ES-I3 (cell line): ENCODE results near the gene DLG2.

ENCODE experiments used
- H3K36me3 ChIP-seq: 2 replicates; pipeline ENCODE4 v1.6.1; 2013; ENCODE audit warnings: mild to moderate bottlenecking, low read length, control low read depth, moderate library complexity; ENCODE audit not compliant: insufficient read depth
- H3K4me1 ChIP-seq: 2 replicates; pipeline ENCODE4 v1.6.1; 2013; ENCODE audit warnings: mild to moderate bottlenecking, control low read depth, low read length; ENCODE audit not compliant: insufficient read depth
- H3K9ac ChIP-seq: 2 replicates; pipeline ENCODE4 v1.6.1; 2013; ENCODE audit warnings: low read depth, mild to moderate bottlenecking, low read length, moderate library complexity
- H3K9me3 ChIP-seq: 2 replicates; pipeline ENCODE4 v1.6.1; 2013; ENCODE audit warnings: mild to moderate bottlenecking, low read length, moderate library complexity; ENCODE audit not compliant: control insufficient read depth, insufficient read depth

DLG2 gene

GRCh38 chr11:83681906-83682610 lies 1945.1 kb downstream of the DLG2 start:
- Histone ChIP-seq H3K36me3 (0 out of 2 replicates have a peak, but pooled peaks cover 2% of the 10 kb centered on the region), H3K9me3 (no peaks in the 10 kb centered on the region), H3K9ac (no peak overlapping the region), H3K4me1 (peaks cover 19% of the 10 kb centered on the region)

DNA sequence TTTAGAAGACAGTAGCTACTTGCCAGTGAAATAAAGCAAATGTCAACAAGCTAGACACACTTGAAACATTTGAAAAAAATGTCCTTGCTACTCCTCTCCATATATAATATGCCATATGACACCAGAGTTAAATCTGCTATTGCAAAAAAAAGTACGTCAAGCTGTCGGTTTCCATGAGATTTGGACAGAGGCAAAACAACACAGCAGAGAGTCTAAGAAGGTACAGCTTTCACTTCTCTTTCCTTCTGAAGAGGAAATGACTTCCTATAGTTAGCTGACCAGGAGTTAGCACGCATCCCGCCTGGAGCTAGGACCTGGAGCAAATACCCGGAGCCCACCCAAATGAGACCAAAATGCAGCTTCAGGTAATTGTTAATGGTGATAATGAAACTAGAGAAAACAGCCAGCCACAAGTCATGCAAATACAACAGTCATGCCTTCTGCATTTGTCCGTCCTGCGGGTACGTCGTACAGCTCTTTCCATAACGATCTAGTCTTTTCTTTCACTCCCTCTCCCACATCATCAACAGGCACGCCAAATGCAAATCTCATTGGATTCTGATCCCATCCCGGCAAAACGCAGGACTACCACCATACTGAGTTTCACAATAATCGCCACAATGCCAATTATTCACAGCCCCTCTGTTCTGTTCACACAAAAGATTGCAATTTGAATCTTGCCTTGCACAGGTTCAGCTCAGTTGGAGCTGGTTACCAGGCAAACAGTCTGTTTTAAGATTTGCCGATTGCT lies 1945.9 kb downstream of the DLG2 start:
- Histone ChIP-seq H3K9ac (no peak overlapping the region), H3K36me3 (no peaks in the 10 kb centered on the region), H3K9me3 (no peaks in the 10 kb centered on the region), H3K4me1 (peaks cover 19% of the 10 kb centered on the region)

DNA sequence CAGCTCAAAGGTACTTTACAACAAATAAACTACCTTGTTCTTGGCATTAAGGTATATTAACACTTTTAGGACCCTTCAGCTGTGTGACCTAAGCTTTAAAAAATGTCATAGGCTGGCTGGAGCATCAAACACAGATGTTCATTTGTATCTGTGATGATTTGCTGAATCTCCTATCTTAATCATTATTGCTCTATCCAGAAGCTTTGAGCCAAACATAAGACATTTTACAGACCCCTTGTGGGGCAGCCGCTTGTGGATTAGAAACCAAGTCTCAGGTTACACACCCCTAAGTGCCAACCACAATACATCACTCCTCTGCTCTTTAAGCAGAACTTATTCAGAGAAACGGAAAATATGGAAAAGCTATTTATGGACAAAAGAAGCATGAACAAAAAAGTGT lies 1946.8 kb downstream of the DLG2 start:
- Histone ChIP-seq H3K9ac (no peak overlapping the region), H3K4me1 (peaks cover 19% of the 10 kb centered on the region), H3K36me3 (no peaks in the 10 kb centered on the region), H3K9me3 (no peaks in the 10 kb centered on the region)

- Histone ChIP-seq H3K36me3 (no peaks in the 10 kb centered on the region), H3K4me1 (peaks cover 17% of the 10 kb centered on the region), H3K9me3 (no peaks in the 10 kb centered on the region), H3K9ac (no peak overlapping the region)
Observed at GRCh38 chr11:83678831-83679584, 1948.1 kb downstream of the DLG2 start.

DNA sequence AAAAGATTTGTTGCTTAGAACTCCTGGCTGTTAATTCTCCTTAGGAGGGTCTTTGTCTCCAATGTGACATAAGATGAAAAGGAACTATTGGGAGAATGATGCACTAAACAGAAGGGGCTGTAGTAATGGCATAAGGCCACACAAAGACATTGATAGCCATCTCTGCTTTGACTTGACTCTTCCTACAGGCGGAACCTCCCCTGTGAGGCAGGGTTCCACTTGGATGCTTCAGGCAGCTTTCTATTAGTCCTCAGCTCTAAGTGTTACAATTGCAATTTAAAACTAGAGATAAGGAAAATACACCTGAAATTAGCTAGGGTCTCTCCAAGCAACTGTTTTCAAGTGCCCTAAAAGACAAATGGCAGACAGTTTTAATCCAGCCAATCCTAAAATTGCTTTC lies 1949.4 kb downstream of the DLG2 start:
- Histone ChIP-seq H3K36me3 (no peaks in the 10 kb centered on the region), H3K9ac (no peak overlapping the region), H3K9me3 (no peaks in the 10 kb centered on the region), H3K4me1 (peaks cover 13% of the 10 kb centered on the region)

GRCh38 chr11:83676056-83676601 lies 1951.0 kb downstream of the DLG2 start:
- H3K9me3 ChIP-seq, result no peaks in the 10 kb centered on the region
- H3K9ac ChIP-seq, result no peak overlapping the region
- peaks cover 5% of the 10 kb centered on the region; the same call in 1 of the 2 replicates for H3K4me1 ChIP-seq
- H3K36me3 ChIP-seq, result no peaks in the 10 kb centered on the region

DNA sequence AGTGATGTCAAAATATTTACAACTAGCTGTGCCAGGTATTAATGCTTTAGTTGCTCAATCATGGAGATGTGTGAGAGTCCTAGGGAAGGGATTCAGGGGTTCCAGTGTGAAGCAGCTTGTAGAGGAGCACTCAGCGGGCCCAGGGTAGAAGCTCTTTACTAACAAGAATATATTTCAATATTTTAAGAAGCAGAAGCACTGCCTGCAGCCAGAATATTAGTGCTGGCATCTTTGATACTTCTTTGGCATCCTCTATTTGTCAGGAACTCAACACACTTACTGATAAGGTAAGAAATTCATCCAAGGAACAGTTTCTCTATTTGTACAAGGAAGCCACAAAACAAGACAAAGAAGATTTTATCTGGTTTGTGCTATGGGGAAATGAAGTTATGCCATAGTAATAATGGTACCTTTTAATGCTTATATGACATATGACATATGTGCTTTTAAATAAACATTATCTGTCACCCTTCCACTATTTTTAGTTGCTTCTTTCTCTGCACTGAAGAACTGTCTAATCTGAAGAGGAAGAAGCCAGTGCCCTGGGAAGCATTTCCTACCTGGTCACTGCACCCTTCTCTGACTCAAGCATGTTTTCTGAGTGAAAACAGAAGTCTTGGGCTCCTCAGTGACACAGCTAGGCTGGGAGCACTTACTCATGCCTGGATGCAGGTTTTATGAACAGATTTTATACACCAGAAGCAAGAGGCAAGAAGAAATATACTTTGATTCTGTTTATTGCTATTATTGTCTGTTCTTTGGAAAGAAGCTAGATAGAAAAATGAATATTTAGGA lies 1952.8 kb downstream of the DLG2 start:
- H3K4me1 ChIP-seq, result no peaks in the 10 kb centered on the region
- H3K9me3 ChIP-seq, result no peaks in the 10 kb centered on the region
- no peaks in the 10 kb centered on the region for H3K36me3 ChIP-seq
- H3K9ac ChIP-seq, result no peak overlapping the region

GRCh38 chr11:83671289-83671688 lies 1955.9 kb downstream of the DLG2 start:
- Histone ChIP-seq H3K4me1 (no peaks in the 10 kb centered on the region), H3K9ac (no peak overlapping the region), H3K9me3 (no peaks in the 10 kb centered on the region), H3K36me3 (no peaks in the 10 kb centered on the region)

DNA sequence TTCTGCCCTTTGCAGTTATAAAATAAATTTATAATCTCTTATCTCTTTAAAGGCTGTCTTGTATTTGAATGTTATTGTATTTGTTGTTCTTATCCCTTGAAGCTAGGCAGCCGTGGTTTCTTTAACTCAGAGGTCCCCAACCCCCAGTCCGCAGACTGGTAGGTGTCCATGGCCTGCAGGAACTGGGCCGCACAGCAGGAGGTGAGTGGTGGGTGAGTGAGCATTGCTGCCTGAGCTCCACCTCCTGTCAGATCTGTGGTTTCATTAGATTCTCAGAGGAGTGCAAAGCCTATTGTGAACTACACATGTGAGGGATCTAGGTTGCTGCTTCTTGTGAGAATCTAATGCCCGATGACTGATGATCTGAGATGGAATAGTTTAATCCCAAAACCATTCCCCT lies 1961.0 kb downstream of the DLG2 start:
- no peaks in the 10 kb centered on the region for H3K36me3 ChIP-seq
- no peak overlapping the region for H3K9ac ChIP-seq
- peaks cover 3% of the 10 kb centered on the region; the same call in 1 of the 2 replicates for H3K4me1 ChIP-seq
- no peaks in the 10 kb centered on the region for H3K9me3 ChIP-seq

- Histone ChIP-seq H3K4me1 (peaks cover 3% of the 10 kb centered on the region; the same call in 1 of the 2 replicates), H3K9me3 (no peaks in the 10 kb centered on the region), H3K9ac (no peak overlapping the region), H3K36me3 (no peaks in the 10 kb centered on the region)
Observed at GRCh38 chr11:83663988-83664387, 1963.2 kb downstream of the DLG2 start.

- Histone ChIP-seq H3K9ac (no peak overlapping the region), H3K4me1 (peaks cover 3% of the 10 kb centered on the region; the same call in 1 of the 2 replicates), H3K9me3 (no peaks in the 10 kb centered on the region), H3K36me3 (no peaks in the 10 kb centered on the region)
Observed at GRCh38 chr11:83663446-83663845, 1963.7 kb downstream of the DLG2 start.

DNA sequence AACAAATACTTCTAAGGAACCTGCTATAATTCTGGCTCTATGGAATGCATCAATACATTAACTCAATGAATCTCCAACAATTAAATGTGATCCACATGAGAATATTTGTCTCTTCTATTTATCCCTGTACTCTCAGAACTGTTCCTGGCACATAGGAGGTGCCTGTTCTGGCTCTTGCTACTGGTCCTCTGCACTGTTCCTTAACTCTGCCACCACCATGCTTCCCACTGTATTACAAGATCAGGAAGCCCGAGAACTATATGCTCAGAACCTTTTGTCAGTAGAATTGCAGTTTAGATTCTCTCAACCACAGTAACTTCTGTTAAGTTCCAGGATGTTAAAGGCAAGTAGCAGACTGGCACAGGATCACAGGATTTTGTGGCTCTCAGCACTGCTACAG lies 1964.7 kb downstream of the DLG2 start:
- no peaks in the 10 kb centered on the region for H3K9me3 ChIP-seq
- peaks cover 3% of the 10 kb centered on the region; the same call in 1 of the 2 replicates for H3K4me1 ChIP-seq
- no peaks in the 10 kb centered on the region for H3K36me3 ChIP-seq

DNA sequence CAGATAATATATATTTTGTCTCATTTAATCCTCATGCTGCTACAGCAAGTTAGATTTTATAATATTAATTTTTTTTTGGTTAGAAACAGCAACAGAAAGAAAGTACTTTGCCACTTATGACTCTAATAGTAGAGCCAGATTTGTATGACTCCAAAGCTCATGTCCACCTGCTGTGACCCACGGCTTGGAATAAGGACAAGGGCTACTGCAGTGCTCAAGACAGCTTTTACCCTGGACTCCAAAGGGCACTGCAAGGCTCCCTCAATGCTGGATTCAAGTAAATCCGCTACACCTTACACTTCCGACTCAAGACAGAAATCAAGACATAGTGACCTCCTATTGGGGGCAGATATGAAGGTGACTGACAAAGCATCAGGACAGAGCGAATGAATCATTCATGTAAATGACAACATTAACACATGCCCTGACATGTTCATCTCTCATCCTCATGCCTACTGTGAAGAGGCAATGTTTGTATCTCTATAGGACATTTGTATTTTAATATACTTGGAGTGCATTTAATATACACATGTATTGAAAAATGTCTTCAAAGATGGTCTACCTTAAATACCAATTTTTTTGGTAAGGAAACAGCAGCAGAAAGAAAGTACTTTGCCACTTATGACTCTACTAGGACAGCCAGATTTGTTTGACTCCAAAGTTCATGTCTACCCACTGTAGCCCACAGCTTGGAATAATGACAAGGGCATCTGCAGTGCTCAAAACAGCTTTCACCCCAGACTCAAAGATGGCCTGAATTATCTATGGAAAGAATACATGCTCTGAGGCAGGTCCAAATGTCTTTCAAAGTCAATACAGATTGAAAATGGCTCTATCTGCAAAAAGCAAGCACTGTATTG lies 1965.4 kb downstream of the DLG2 start:
- H3K4me1 ChIP-seq, result peaks cover 3% of the 10 kb centered on the region; the same call in 1 of the 2 replicates
- no peaks in the 10 kb centered on the region for H3K9me3 ChIP-seq
- no peaks in the 10 kb centered on the region for H3K36me3 ChIP-seq
- no peak overlapping the region for H3K9ac ChIP-seq

More for the DNA sequence above, 1964.7 kb downstream of the DLG2 start:
- H3K9ac ChIP-seq, result no peak overlapping the region
